ENCODE results near the gene ZNF92. TPM values are rescaled to one million over a fixed set of nuclear protein-coding genes. Genes with fewer than 3 reads are reported as not detected.
"Not testable (repeated sequence)": the region's sequence is repeated elsewhere in the genome, so short reads cannot be mapped to it uniquely, and the experiment has no call there.

The ZNF92 gene
- total and polyA plus RNA-seq, 2 donors from 2014 or later: 2.4 to 9.5 TPM

GRCh38 chr7:65397730-65398142 lies 24.1 kb downstream of the ZNF92 start:
- DNase-seq: peak in 2 of 5 donors; percentile 28 to 35

GRCh38 chr7:65398671-65399070 lies 25.0 kb downstream of the ZNF92 start:
- H3K9ac ChIP-seq (ENCODE audit: low read length in 3 of 3); H3K36me3 ChIP-seq (ENCODE audit: control insufficient read depth in 2 of 3, insufficient read depth in 3 of 3, low read length in 3 of 3); H3K27ac ChIP-seq (ENCODE audit: low read depth in 2 of 2, low read length in 2 of 2); FAIRE-seq; H3K9me3 ChIP-seq (ENCODE audit: control insufficient read depth in 2 of 3, insufficient read depth in 1 of 3, low read length in 3 of 3); H3K4me1 ChIP-seq (ENCODE audit: control insufficient read depth in 2 of 3, insufficient read depth in 2 of 3, low read depth in 1 of 3, low read length in 3 of 3); H3K27me3 ChIP-seq (ENCODE audit: control insufficient read depth, insufficient read depth, low read length); DNase-seq; H3K4me3 ChIP-seq (ENCODE audit: low read length in 3 of 3); intact Hi-C loops (cut with DNase I): not testable (repeated sequence)

More at GRCh38 chr7:65397730-65398142, 24.1 kb downstream of the ZNF92 start:
- Histone ChIP-seq H3K4me1 (ENCODE audit: control insufficient read depth in 2 of 3, insufficient read depth in 2 of 3, low read depth in 1 of 3, low read length in 3 of 3) (no peaks in the 10 kb centered on the region), H3K9me3 (ENCODE audit: control insufficient read depth in 2 of 3, insufficient read depth in 1 of 3, low read length in 3 of 3) (no peaks in the 10 kb centered on the region), H3K36me3 (ENCODE audit: control insufficient read depth in 2 of 3, insufficient read depth in 3 of 3, low read length in 3 of 3) (peaks cover 2 to 6% (median 3%) of the 10 kb centered on the region in 3 donors), H3K27ac (ENCODE audit: low read depth in 2 of 2, low read length in 2 of 2) (no peak overlapping the region), H3K27me3 (ENCODE audit: control insufficient read depth, insufficient read depth, low read length) (no peaks in the 10 kb centered on the region), H3K9ac (ENCODE audit: low read length in 3 of 3) (no peak overlapping the region), H3K4me3 (ENCODE audit: low read length in 3 of 3) (no peak overlapping the region)
- intact Hi-C loops (cut with DNase I): no loop called here
- no peak for FAIRE-seq
- TF ChIP-seq CTCF (IDR thresholded peaks at IDR 0.05; ENCODE audit: borderline replicate concordance, extremely low read depth, insufficient read depth): no peak

GRCh38 chr7:65399101-65399500 lies 25.4 kb downstream of the ZNF92 start:
- H3K36me3 ChIP-seq (ENCODE audit: control insufficient read depth in 2 of 3, insufficient read depth in 3 of 3, low read length in 3 of 3); intact Hi-C loops (cut with DNase I); H3K27me3 ChIP-seq (ENCODE audit: control insufficient read depth, insufficient read depth, low read length); H3K27ac ChIP-seq (ENCODE audit: low read depth in 2 of 2, low read length in 2 of 2); FAIRE-seq; DNase-seq; H3K9me3 ChIP-seq (ENCODE audit: control insufficient read depth in 2 of 3, insufficient read depth in 1 of 3, low read length in 3 of 3); H3K4me1 ChIP-seq (ENCODE audit: control insufficient read depth in 2 of 3, insufficient read depth in 2 of 3, low read depth in 1 of 3, low read length in 3 of 3); H3K9ac ChIP-seq (ENCODE audit: low read length in 3 of 3); H3K4me3 ChIP-seq (ENCODE audit: low read length in 3 of 3): not testable (repeated sequence)

- TF ChIP-seq CTCF (IDR thresholded peaks at IDR 0.05; ENCODE audit: borderline replicate concordance, extremely low read depth, insufficient read depth): no peak
- Histone ChIP-seq H3K27me3 (ENCODE audit: control insufficient read depth, insufficient read depth, low read length) (no peaks in the 10 kb centered on the region), H3K27ac (ENCODE audit: low read depth in 2 of 2, low read length in 2 of 2) (no peak overlapping the region), H3K4me3 (ENCODE audit: low read length in 3 of 3) (no peak overlapping the region), H3K9ac (ENCODE audit: low read length in 3 of 3) (no peak overlapping the region), H3K9me3 (ENCODE audit: control insufficient read depth in 2 of 3, insufficient read depth in 1 of 3, low read length in 3 of 3) (peaks cover 0 to 25% (median 19%) of the 10 kb centered on the region in 3 donors), H3K36me3 (ENCODE audit: control insufficient read depth in 2 of 3, insufficient read depth in 3 of 3, low read length in 3 of 3) (peaks cover 2 to 6% (median 2%) of the 10 kb centered on the region in 3 donors), H3K4me1 (ENCODE audit: control insufficient read depth in 2 of 3, insufficient read depth in 2 of 3, low read depth in 1 of 3, low read length in 3 of 3) (no peaks in the 10 kb centered on the region)
- no peak for FAIRE-seq
- intact Hi-C loops (cut with DNase I): no loop called here
- no peak for DNase-seq
Observed at GRCh38 chr7:65404020-65404419, 30.4 kb downstream of the ZNF92 start.

- intact Hi-C loops (cut with DNase I); H3K27ac ChIP-seq (ENCODE audit: low read depth in 2 of 2, low read length in 2 of 2); H3K9ac ChIP-seq (ENCODE audit: low read length in 3 of 3); H3K4me3 ChIP-seq (ENCODE audit: low read length in 3 of 3); H3K4me1 ChIP-seq (ENCODE audit: control insufficient read depth in 2 of 3, insufficient read depth in 2 of 3, low read depth in 1 of 3, low read length in 3 of 3); H3K27me3 ChIP-seq (ENCODE audit: control insufficient read depth, insufficient read depth, low read length); DNase-seq; FAIRE-seq; H3K36me3 ChIP-seq (ENCODE audit: control insufficient read depth in 2 of 3, insufficient read depth in 3 of 3, low read length in 3 of 3): not testable (repeated sequence)
- peaks cover 0 to 25% (median 19%) of the 10 kb centered on the region in 3 donors for H3K9me3 ChIP-seq (ENCODE audit: control insufficient read depth in 2 of 3, insufficient read depth in 1 of 3, low read length in 3 of 3)
Observed at GRCh38 chr7:65406706-65407105, 33.1 kb downstream of the ZNF92 start.
